Measurements from ENCODE around the gene DYDC1. TPM values are rescaled to one million over a fixed set of nuclear protein-coding genes. Genes with fewer than 3 reads are reported as not detected.
A peak's percentile ranks its signal among the peaks of the same experiment; 100 is the strongest.
"Not testable (repeated sequence)": the region's sequence is repeated elsewhere in the genome, so short reads cannot be mapped to it uniquely, and the experiment has no call there.

DYDC1 gene
- not detected in 2 replicates for total RNA-seq (2014; rRNA removed; shearing (Covaris generic))

GRCh38 chr10:80356563-80356988 is at the start of gene DYDC1, which contains the start of gene DYDC2:
Gene DYDC1 (minus strand): TSS chr10:80356755. CDS start chr10:80352601, 4,154 bp downstream.
Gene DYDC2 (plus strand): TSS chr10:80356781. CDS start chr10:80362444, 5,663 bp downstream.
- no peak for DNase-seq (ENCODE audit: low spot score)

- no peak for DNase-seq (ENCODE audit: low spot score)
Measured at GRCh38 chr10:80406204-80406603, 49.6 kb upstream of the DYDC1 start.

- peak; percentile 20 for DNase-seq (ENCODE audit: low spot score)
Measured at GRCh38 chr10:80405626-80406025, 49.1 kb upstream of the DYDC1 start.

GRCh38 chr10:80405035-80405434 is 48.5 kb upstream of the DYDC1 start:
- no peak for DNase-seq (ENCODE audit: low spot score)

GRCh38 chr10:80400136-80400804 is 43.7 kb upstream of the DYDC1 start:
- DNase-seq (ENCODE audit: low spot score): no peak

- DNase-seq (ENCODE audit: low spot score): no peak
Measured at GRCh38 chr10:80397014-80397413, 40.5 kb upstream of the DYDC1 start.

- no peak for DNase-seq (ENCODE audit: low spot score)
Measured at GRCh38 chr10:80394358-80394916, 37.9 kb upstream of the DYDC1 start.

- no peak for DNase-seq (ENCODE audit: low spot score)
Measured at GRCh38 chr10:80392250-80392649, 35.7 kb upstream of the DYDC1 start.

GRCh38 chr10:80390740-80391139 is 34.2 kb upstream of the DYDC1 start:
- no peak for DNase-seq (ENCODE audit: low spot score)

- peak; percentile 42 for DNase-seq (ENCODE audit: low spot score)
Measured at GRCh38 chr10:80382989-80383388, 26.4 kb upstream of the DYDC1 start.

- no peak for DNase-seq (ENCODE audit: low spot score)
Measured at GRCh38 chr10:80380185-80380584, 23.6 kb upstream of the DYDC1 start.

GRCh38 chr10:80379701-80380100 is 23.1 kb upstream of the DYDC1 start:
- no peak for DNase-seq (ENCODE audit: low spot score)

- no peak for DNase-seq (ENCODE audit: low spot score)
Measured at GRCh38 chr10:80373502-80373901, 16.9 kb upstream of the DYDC1 start.

- DNase-seq (ENCODE audit: low spot score): no peak
Measured at GRCh38 chr10:80372675-80373074, 16.1 kb upstream of the DYDC1 start.

- DNase-seq (ENCODE audit: low spot score): no peak
Measured at GRCh38 chr10:80371467-80371866, 14.9 kb upstream of the DYDC1 start.

GRCh38 chr10:80365510-80365909 is 9.0 kb upstream of the DYDC1 start:
- DNase-seq (ENCODE audit: low spot score): no peak

GRCh38 chr10:80359644-80360043 is 3.1 kb upstream of the DYDC1 start:
- no peak for DNase-seq (ENCODE audit: low spot score)

GRCh38 chr10:80358925-80359324 is 2.4 kb upstream of the DYDC1 start:
- not testable (repeated sequence) for DNase-seq (ENCODE audit: low spot score)

GRCh38 chr10:80357851-80358125 is 1.2 kb upstream of the DYDC1 start:
- DNase-seq (ENCODE audit: low spot score): no peak

- no peak for DNase-seq (ENCODE audit: low spot score)
Measured at GRCh38 chr10:80356989-80357850, 665 bp upstream of the DYDC1 start.

- no peak for DNase-seq (ENCODE audit: low spot score)
Measured at GRCh38 chr10:80351220-80351619, 5.3 kb downstream of the DYDC1 start.

- DNase-seq (ENCODE audit: low spot score): no peak
Measured at GRCh38 chr10:80350251-80350650, 6.3 kb downstream of the DYDC1 start.

GRCh38 chr10:80344912-80345311 is 11.6 kb downstream of the DYDC1 start:
- no peak for DNase-seq (ENCODE audit: low spot score)

Data from H4 (cell line).